ENCODE measurements around the gene DNAJB6.

Gene DNAJB6

DNA sequence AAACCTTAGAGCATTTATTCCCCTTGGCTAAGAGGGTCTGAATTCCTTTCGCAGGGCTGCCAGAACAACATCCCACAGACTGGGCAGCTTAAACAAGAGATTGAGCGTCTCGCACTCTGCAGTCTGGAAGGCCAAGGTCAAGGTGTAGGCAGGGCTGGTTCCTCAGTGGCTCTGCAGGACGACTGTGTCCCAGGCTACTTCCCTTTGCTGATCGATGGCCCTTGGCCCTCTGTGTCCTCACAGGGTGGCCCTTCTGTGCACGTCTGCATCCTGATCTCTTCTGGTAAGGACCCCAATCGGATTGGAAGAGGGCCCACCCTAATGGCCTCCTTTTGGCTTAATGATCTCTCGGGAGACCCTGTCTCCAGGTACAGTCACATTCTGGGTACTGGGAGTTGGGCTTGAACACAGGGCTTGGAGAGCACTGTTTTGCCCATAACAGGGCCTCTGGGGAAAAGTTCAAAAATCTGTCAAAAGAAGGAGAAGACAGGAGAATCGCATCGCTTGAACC is 35.1 kb upstream of the DNAJB6 start:
- no peak for TF ChIP-seq EGR1 (IDR thresholded peaks at IDR 0.05)
- TF ChIP-seq TEAD4 (IDR thresholded peaks at IDR 0.05) = no peak
- no peak for TF ChIP-seq RAD21 (IDR thresholded peaks at IDR 0.05; ENCODE audit: low read depth)
- TF ChIP-seq FOXM1 (IDR thresholded peaks at IDR 0.05; ENCODE audit: borderline replicate concordance, low read depth) = no peak
- TF ChIP-seq TCF12 (IDR thresholded peaks at IDR 0.05; ENCODE audit: low read depth) = no peak
- no peak for TF ChIP-seq NFIC (IDR thresholded peaks at IDR 0.05)
- TF ChIP-seq REST (IDR thresholded peaks at IDR 0.05; ENCODE audit: low read depth) = no peak
- no peak for TF ChIP-seq EP300 (IDR thresholded peaks at IDR 0.05; ENCODE audit: borderline replicate concordance)
- no peak for TF ChIP-seq YY1 (IDR thresholded peaks at IDR 0.05; ENCODE audit: low read depth)
- no peak for TF ChIP-seq CEBPB (IDR thresholded peaks at IDR 0.05)
- no peak for TF ChIP-seq ZBTB7A (IDR thresholded peaks at IDR 0.05; ENCODE audit: low read depth)

DNA sequence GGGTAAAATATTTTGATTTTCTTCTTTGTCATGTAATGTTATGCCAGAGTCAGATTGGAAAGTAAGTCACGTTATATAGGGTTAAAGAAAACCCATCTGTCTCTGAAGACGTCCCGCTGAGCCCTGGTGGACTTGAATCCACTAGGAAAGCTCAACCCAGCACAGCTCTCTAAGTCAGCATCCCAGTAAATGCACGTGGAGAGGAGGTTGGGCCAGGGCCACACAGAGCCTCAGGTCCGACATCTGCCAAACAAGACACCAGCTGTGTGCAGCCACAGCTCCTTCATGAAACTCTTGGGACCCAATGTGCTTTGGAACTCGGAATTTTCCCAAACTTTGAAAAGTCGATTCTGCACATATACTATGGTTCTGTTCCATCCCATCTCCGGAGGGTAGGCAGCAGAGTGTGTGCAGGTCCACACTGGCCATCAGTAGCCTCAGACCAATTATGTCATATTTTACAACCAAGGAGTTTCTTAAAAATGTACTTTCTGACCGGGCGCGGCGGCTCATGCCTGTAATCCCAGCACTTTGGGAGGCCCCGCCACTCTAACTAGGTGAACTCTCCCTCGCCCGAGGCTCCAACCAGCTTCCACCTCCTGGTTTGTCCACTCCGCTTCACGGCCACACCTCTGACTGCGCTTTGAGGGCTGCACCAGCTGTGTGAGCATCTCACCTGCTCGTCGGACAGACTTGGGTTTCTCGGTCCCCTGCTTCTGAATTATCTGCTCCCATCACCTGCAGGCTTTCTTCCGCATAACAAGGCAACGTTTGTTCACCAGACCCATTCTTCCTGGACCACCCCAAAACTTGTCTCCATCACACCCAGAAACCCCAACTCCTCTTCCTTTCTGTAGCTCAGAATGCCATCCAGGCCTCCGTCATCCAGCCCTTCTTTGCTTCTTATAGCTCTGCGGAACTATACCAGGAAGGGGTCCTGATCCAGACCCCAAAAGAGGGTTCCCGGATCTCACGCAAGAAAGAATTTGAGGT is 29.7 kb upstream of the DNAJB6 start:
- TF ChIP-seq YY1 (IDR thresholded peaks at IDR 0.05; ENCODE audit: low read depth) (no peak), TEAD4 (IDR thresholded peaks at IDR 0.05) (no peak), TAF1 (IDR thresholded peaks at IDR 0.05; ENCODE audit: low read depth) (no peak), EP300 (IDR thresholded peaks at IDR 0.05; ENCODE audit: borderline replicate concordance) (no peak), CEBPB (IDR thresholded peaks at IDR 0.05) (no peak), FOXM1 (IDR thresholded peaks at IDR 0.05; ENCODE audit: borderline replicate concordance, low read depth) (no peak), CREB1 (IDR thresholded peaks at IDR 0.05; ENCODE audit: low read depth) (no peak), NFIC (IDR thresholded peaks at IDR 0.05) (no peak), RAD21 (IDR thresholded peaks at IDR 0.05; ENCODE audit: low read depth) (no peak)
- TF ChIP-seq, protein P1, sequence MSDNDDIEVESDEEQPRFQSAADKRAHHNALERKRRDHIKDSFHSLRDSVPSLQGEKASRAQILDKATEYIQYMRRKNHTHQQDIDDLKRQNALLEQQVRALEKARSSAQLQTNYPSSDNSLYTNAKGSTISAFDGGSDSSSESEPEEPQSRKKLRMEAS (IDR thresholded peaks at IDR 0.05) = no peak
- TF ChIP-seq, protein P2, sequence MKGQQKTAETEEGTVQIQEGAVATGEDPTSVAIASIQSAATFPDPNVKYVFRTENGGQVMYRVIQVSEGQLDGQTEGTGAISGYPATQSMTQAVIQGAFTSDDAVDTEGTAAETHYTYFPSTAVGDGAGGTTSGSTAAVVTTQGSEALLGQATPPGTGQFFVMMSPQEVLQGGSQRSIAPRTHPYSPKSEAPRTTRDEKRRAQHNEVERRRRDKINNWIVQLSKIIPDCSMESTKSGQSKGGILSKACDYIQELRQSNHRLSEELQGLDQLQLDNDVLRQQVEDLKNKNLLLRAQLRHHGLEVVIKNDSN (IDR thresholded peaks at IDR 0.05) = no peak

DNA sequence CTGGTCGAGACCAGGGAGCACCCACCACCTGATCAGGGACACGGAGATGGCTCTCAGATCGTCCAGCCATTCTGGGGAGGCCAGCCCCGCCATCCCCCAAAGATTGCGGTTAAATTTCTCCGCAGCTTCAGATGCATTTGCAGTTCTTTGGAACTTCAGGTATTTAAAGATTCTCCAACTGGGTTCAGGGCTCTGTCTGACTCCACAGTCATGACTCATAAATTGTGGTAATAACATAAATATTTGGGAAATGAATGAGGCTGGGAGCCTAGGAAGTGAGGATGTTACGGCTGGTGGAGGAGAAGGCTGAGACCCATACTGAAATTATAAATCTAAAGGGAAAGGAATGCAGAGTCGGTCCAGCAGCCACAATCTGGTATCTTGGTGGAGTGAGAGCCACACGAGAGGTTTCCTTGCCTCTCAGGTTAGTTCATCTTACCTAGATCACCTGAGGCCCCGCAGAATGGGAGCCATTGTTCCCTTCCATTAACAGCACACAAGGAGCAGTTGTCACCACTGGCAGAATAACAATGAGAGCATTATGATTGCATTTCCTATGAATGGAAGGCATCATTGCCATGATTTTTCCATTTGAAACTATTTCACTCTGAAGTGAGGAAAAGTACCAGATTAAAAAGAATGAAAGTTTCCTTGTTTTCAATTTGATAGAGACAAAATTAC is 26.7 kb upstream of the DNAJB6 start:
- TF ChIP-seq EGR1 (IDR thresholded peaks at IDR 0.05) = no peak
- TF ChIP-seq TEAD4 (IDR thresholded peaks at IDR 0.05) = peak; percentile 60; the same call in 1 of the 2 replicates
- no peak for TF ChIP-seq CEBPB (IDR thresholded peaks at IDR 0.05)
- TF ChIP-seq YY1 (IDR thresholded peaks at IDR 0.05; ENCODE audit: low read depth) = 0 out of 2 replicates have a peak, but pooled peaks have one; percentile 17

- TF ChIP-seq, protein P2 (IDR thresholded peaks at IDR 0.05) = no peak
- TF ChIP-seq CREB1 (IDR thresholded peaks at IDR 0.05; ENCODE audit: low read depth) (no peak), EGR1 (IDR thresholded peaks at IDR 0.05) (no peak), TCF12 (IDR thresholded peaks at IDR 0.05; ENCODE audit: low read depth) (no peak), REST (IDR thresholded peaks at IDR 0.05; ENCODE audit: low read depth) (no peak), TAF1 (IDR thresholded peaks at IDR 0.05; ENCODE audit: low read depth) (no peak)
Observed at GRCh38 chr7:157310676-157311185, 26.1 kb upstream of the DNAJB6 start.

GRCh38 chr7:157312941-157313340 is 23.9 kb upstream of the DNAJB6 start:
- TF ChIP-seq EGR1 (IDR thresholded peaks at IDR 0.05) = no peak
- TF ChIP-seq, protein P1 (IDR thresholded peaks at IDR 0.05) = no peak
- TF ChIP-seq FOXM1 (IDR thresholded peaks at IDR 0.05; ENCODE audit: borderline replicate concordance, low read depth) = no peak
- no peak for TF ChIP-seq TAF1 (IDR thresholded peaks at IDR 0.05; ENCODE audit: low read depth)
- no peak for TF ChIP-seq RAD21 (IDR thresholded peaks at IDR 0.05; ENCODE audit: low read depth)
- no peak for TF ChIP-seq CEBPB (IDR thresholded peaks at IDR 0.05)
- no peak for TF ChIP-seq ZBTB7A (IDR thresholded peaks at IDR 0.05; ENCODE audit: low read depth)
